GM19035 (cell line): ENCODE results near the gene CGGBP1.
A peak's percentile ranks its signal among the peaks of the same experiment; 100 is the strongest.
"Not testable (repeated sequence)": the region's sequence is repeated elsewhere in the genome, so short reads cannot be mapped to it uniquely, and the experiment has no call there.

Experiments
- ATAC-seq: cut with Tn5 transposase; IDR thresholded peaks from one replicate; pipeline ENCODE4 v1.9.1; 2021; ENCODE audit not compliant: unreplicated experiment

Gene CGGBP1

DNA sequence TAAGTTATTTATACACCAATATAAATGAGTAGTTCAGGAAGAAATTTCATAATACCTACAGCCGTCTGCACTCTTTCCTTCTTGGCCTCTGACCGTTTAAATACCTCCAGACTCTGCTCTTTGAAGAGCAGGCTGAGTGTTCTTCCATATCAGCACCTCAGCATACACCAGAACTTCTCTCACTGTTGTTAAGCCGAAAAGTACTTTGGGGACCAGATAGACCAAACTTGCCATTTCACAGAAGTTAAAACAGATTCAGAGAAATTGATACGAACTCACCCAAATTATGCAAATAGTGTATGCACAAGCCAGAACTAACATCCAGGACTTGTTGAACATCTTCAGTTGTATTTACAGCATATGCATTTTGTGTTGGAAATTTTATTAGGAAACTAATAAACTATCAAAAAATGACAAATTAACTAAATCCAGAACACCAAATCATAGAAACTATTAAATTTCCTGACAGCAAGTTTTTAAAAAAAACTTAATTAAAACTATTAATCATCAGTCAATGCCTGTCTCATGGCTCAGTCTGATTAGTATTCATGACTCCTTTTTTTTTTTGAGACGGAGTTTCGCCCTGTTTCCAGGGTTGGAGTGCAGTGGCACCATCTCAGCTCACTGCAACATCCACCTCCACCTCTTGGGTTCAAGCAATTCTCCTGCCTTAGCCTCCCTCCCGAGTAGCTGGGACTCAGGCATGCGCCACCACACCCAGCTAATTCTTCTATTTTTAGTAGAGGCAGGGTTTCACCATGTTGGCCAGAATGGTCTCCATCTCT lies 24.1 kb downstream of the CGGBP1 start:
- no peak for ATAC-seq

DNA sequence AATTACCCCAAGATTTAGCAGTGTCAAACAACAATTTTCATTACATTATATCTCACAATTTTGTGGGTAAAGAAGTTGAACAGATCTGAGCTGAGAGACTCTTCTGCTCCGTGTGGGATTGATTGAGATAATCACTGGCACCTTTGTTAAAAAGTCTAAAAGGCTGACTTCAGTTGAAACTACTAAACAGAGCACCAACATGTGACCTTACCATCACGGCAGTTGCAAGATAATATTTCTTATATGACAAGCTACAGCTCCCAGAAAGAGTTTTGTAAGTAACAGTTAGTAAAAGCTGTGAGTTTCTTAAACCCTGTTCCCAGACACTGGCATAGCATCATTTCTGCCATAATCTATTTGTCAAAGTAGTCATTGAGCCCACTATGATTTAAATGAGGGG lies 25.0 kb downstream of the CGGBP1 start:
- ATAC-seq = no peak

DNA sequence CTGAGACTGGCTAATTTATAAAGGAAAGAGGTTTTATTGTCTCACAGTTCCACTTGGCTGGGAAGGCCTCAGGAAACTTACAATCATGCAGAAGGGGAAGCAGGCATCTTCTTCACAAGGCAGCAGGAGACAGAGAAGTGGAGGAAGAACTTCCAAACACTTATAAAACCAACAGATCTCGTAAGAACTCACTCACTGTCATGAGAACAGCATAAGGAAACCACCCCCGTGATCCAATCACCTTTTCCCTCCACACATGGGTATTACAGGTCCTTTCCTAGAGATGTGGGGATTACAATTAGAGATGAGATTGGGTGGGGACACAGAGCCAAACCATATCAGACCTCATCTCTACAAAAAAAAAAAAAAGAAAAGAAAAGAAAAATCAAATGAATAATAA lies 25.7 kb downstream of the CGGBP1 start:
- ATAC-seq = no peak

DNA sequence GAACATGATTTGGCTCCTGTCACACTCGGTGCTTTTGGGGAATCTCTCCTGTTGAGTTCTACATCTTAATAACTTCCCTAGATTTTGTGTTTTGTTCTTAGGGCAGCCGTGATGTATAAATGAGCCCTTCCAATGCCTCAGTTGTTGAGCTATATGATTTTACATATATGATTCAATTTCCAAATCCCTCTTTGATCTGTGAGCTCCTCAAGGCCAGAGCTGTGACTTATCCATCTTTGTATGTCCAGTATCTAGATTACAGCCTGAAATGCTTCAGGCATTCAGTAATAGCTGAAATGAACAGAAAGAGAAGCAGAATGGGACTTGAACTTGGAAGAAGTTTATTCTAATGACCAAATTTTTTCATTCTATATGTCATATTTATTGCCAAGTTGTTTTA lies 26.6 kb downstream of the CGGBP1 start:
- ATAC-seq = peak; percentile 12

DNA sequence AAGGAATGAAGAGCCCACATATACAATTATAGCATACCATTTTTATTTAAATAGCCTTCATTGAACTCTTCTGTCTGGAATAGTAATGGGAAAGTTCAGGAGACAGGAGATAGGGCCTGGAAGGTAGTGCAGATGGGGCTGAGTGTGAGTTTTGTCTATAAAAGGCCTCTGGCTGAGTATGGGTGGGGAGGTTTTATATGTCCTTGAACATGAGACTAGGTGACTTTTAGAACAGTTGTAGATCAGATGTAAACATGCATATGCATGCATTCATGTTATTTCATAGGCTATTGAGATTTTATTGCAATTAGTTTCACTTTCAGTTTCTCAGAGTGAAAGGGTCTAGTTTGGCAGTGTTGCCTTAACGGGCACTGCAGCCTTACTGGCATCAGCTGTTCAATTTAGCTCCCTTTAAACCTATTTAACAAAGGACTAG lies 27.1 kb downstream of the CGGBP1 start:
- ATAC-seq = peak; percentile 81

DNA sequence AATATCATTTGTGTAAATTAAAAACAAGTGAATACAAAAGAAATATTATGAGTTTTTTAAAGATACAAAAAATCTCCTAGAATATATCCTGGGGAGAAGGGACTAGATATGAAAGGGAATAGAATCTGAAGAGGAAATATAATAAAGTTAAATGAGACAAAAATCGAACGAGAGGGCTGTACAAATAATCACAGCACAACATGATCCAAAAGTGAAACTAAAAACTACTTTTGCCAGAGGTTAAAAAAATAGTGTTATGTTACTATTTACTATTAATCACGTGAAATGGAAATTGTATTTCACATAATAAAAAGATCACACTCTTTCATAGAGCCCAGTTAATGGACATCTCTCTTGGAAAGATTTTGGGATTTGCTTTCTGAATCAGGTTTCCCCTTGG lies 28.6 kb downstream of the CGGBP1 start:
- no peak for ATAC-seq

DNA sequence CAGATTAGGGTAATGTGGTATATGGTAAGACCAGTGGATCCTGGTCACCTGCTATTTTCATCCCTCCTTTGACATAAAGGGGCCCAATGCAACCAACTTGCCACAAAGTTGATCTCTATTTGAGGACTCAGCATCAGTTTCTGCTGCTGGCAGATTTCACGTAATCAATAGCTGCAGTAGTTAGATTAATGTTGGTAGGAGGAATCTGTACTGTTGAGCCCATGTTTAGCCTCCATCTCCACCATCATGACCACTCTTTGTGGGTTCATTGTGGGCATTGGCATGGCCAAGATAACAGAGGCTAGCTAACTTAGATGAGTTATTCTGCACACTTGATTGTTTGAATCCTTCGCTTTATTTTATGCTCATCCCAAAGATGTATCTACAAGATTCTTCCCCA lies 29.9 kb downstream of the CGGBP1 start:
- ATAC-seq = no peak

DNA sequence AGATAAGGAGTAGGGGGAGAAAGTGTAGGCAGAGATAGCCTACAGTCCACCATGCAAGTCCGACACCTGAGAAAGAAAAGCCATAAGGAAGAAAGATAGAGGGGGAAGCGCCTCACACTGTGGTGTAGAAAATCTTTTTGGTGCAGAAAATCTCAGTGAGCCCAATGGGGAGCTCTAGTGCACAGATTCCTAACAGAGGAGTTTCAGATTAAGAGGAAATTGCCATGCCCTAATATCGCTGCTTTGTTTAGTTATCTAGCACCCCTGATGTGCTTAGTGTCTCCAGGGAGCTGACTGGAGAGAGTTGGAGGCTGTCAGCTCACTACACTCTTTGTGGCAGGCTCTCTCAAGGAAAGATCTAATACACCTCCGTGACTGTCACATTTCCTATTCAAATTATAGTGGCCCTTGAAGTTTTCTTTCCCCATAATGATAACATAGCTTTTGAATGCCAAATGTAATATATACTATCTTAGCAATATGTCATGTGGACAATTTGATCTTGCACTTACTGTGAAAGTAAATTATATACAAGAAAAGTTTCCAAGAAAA lies 33.7 kb downstream of the CGGBP1 start:
- no peak for ATAC-seq

DNA sequence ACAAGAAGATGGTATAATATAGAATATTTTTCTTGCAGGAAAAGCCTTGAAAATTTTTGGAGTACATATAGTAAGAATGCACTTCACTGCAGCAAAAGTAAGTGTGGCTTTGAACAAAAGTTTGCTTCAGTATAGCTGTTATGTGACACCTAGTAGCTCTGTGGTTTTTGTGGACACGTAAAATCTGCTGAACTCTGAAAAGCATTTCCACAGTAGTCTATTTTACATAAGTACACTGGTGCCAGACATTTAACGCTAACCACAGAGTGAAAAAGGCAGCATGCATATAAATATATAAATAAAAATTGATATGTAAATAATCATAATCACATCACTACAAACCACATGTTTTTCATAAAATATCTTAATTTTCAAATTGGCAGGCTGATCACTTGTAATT lies 39.8 kb downstream of the CGGBP1 start:
- ATAC-seq = peak; percentile 98

DNA sequence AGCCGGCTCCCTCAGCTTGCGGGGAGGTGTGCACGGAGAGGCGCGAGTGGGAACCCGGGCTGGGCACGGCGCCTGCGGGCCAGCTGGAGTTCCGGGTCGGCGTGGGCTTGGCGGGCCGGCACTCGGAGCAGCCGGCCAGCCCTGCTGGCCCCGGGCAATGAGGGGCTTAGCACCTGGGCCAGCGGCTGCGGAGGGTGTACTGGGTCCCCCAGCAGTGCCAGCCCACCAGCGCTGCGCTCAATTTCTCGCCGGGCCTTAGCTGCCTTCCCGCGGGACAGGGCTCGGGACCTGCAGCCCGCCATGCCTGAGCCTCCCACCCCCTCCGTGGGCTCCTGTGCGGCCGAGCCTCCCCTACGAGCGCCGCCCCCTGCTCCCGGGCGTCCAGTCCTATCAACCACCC lies 43.1 kb downstream of the CGGBP1 start:
- ATAC-seq = not testable (repeated sequence)

DNA sequence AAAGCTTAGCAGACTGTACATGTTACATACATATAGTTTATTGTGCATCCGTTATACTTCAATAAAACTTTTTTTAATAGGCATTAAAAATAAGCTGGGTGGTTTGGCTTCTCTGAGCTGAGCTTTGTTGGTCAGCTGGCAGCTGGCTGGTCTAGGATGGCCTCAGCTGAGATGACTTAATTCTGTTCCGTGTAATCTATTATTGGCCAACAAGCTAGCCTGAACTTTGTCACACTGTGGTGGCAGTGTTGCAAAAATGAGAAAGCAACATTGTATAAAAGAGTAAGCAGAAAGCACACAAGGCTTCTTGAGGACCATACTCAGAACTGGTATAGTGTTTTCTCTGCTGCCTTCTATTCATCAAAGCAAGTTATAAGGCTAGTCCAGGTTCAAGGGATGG lies 45.2 kb downstream of the CGGBP1 start:
- ATAC-seq = no peak

DNA sequence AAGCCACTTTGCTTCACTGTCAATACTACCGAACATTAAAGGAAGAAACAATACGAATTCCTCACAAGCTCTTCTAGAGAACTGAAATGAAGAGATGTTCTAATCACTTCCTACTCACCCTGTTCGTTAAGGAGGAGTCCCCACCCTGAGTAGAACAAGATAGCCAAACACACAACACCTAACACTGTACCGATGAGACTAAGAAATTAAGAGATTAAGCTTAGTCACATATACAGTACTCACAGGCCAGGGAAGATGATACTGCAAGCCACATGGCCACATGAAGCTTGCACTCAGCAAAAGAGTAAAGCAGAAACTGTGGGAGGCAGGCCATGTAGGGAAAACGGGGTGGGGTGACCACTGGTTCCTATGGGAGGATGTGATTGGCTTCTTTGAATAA lies 48.0 kb downstream of the CGGBP1 start:
- no peak for ATAC-seq

DNA sequence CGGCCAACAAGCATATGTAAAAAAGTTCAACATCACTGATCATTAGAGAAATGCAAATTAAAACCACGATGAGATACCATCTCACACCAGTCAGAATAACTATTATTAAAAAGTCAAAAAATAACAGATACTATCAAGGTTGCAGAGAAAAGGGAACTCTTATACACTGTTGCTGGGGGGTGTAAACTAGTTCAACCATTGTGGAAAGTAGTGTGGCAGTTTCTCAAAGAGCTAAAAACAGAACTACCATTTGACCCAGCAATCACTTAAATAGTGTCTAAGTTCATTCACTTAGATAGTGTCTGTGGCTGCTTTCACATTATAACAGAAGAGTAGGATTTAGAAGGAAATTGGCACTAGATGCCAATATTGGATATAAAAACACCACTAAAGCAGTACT lies 49.7 kb downstream of the CGGBP1 start:
- no peak for ATAC-seq

DNA sequence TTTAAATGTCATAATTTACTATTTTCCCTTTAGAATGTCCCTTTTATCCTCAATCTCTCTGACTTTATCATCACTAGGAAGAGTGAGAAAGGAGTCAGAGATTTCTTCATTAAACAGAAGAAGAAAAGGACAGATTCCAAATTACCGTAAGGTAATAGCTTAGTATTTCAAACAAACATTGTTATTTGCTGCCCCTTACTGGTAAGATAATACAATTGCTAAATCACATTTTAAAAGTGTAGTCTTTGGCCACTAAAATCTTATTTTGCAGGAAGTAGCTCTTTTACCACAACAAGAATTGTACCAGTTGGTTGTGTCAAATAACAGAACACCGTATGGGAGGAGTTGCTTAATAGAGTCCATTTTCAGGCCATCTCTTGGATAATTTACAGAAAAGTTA lies 53.7 kb downstream of the CGGBP1 start:
- ATAC-seq = peak; percentile 51

DNA sequence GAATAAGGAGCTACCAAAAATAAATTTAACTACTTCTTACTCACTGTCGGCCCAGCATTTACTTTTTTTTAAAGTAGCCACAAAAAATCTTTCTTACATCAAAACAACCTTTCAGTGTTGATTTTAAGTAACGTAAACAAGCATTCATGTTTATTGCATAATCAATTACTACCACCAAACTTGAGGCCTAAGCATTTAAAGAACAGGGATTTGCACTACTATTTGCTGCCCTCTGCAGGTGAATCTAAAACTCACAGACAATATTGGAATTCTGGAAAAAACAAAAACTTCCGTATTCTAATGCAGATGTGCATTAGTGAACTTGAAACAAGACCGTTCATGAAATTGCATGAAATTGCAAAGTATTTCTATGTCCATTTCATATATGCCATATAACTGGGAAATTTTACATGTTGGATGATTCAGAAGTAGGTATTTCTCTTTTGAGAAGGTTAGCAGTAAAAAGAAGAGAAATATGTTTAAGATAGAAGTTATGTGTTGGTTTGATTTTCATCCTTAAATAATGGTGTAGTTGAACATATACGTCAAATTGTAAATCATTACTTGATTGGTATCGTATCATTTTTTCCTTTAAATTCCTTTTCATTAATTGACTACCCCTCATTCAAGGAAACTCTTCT lies 55.6 kb downstream of the CGGBP1 start:
- no peak for ATAC-seq

DNA sequence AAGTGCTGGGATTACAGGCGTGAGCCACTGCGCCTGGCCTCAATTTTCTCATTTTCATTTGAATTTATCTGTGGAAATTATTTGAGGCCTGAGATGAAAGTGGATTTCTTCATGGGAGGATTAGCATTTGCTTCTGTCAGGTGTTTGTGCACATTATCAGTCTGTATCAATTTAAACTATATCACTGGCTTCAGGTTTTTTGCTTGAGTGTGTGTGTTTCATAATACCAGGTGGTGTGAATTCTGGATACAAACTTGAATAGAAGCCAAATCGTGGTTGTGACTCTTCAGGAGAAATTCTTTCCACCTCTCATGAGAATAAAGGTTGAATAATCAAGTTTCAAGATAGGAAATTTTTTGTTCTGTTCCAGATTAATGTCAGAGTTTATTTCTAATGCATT lies 56.4 kb downstream of the CGGBP1 start:
- no peak for ATAC-seq
